ENCODE measurements around the gene PGGT1B.

DNA sequence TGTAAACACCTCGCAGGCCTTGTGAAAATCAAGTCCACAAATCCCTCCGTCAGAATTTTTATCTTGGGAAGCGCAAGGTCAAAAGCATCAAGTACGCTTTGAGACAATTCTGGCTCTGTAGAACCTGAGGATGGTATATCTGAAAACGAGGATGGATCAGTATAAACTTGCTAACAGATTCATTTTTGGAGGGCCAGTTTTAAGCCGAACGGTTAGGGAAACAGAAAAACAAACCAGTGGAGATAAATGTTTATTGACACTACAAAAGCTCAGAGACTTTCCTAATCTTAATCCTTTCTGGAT lies 352 bp upstream of the PGGT1B start:
- TF ChIP-seq POLR2A (IDR thresholded peaks at IDR 0.05) = no peak
- TF ChIP-seq, protein P1, sequence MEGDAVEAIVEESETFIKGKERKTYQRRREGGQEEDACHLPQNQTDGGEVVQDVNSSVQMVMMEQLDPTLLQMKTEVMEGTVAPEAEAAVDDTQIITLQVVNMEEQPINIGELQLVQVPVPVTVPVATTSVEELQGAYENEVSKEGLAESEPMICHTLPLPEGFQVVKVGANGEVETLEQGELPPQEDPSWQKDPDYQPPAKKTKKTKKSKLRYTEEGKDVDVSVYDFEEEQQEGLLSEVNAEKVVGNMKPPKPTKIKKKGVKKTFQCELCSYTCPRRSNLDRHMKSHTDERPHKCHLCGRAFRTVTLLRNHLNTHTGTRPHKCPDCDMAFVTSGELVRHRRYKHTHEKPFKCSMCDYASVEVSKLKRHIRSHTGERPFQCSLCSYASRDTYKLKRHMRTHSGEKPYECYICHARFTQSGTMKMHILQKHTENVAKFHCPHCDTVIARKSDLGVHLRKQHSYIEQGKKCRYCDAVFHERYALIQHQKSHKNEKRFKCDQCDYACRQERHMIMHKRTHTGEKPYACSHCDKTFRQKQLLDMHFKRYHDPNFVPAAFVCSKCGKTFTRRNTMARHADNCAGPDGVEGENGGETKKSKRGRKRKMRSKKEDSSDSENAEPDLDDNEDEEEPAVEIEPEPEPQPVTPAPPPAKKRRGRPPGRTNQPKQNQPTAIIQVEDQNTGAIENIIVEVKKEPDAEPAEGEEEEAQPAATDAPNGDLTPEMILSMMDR (IDR thresholded peaks at IDR 0.05) = no peak

Data from thyroid gland (tissue), 4 donors.